Measurements from ENCODE around the gene PREX1.
"Not testable (repeated sequence)": the region's sequence is repeated elsewhere in the genome, so short reads cannot be mapped to it uniquely, and the experiment has no call there.

Gene PREX1

GRCh38 chr20:48847498-48848205 lies 19.9 kb upstream of the PREX1 start:
- DNase-seq (ENCODE audit: low read depth): no peak

DNA sequence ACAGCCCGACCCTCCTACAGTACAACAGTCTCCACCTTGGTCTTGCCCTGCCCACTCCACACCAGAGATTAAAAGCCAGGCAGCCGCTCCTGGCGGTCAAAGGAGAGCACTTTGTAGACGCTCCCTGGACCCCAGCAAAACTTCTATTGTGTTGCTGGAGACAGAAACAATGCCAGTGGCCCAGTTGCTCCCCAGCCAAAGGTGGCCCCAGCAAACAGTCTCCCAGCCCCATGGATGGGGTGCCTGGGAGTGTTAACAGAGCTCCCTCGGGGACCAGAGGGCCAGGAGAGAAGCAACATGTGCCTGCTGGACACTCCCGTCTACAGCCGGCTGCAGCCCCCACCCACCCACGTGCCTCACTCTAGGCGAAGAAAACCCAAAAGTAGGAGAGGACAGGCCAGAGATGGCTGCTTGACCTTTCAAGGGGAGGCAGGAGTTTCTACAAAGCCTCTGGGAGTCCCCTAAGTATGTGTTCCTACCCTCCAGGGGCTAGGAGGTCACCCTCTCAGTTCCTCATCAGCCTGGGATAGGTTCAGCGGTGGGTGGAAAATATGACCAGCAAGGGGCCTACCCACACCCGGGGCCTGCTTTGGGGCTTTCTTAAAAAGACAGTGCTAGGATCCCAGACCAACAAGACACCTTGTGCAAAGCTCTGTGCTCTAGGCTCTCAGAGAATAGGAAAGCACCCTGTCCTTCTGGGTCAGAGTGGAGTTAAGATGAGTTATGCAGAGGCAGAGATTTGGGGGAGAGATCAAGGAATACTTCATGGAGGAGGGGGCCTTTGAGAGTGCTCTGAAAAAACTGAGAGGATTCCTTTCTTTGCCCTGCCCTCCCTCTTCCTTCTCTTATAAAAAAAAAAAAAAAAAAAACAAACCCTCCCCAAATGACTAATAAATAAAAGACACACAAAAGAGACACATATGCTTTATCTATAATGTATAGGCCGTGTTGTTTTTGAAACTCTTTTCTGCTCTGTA lies 19.0 kb upstream of the PREX1 start:
- no peak for DNase-seq (ENCODE audit: low read depth)

DNA sequence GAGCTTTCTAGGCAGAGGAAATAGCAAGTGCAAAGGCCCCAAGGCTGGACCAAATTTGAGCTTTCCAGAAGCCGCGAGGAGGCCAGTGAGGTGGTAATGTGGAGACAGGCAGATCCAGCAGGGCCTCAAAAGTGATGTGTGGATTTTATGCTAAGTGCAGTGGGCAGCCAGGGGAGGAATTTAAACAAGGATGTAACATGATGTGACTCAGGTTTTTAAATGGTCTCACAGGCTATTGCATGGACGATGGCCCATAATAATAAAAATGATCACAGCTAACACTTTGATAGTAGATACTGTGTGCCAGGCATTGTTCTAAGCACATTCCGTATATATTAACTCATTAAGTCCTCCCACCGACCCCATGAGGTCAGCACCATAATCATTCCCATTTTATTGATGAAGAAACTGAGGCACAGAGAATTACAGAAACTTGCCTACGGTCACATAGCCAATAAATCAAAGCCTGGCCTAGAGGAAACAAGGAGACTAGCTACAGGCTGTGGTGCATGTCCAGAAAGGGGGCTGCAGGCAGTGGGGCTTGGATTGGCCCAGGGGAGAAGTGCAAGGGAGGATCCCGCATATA lies 18.0 kb upstream of the PREX1 start:
- DNase-seq (ENCODE audit: low read depth): no peak

DNA sequence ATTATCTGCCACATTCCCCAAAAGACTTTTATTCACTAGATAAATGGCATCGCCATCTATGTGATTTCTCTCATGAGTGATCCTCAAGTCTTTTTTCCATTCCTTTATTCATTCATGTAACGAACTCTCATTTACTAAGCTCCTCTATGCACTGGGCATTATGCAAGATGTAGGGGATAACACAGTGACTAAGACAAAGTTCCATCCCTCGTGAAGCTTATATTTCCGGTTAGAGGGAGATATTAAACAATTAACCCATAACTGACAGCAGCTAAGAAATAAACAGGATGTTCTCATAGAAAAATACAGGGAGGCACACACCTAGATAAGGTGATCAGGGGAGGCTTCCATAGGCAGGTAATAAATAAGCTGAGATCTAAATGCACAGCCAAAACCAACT lies 17.2 kb upstream of the PREX1 start:
- DNase-seq (ENCODE audit: low read depth): no peak

GRCh38 chr20:48843896-48844295 lies 16.1 kb upstream of the PREX1 start:
- DNase-seq (ENCODE audit: low read depth): not testable (repeated sequence)

- DNase-seq (ENCODE audit: low read depth): no peak
These were observed 15.4 kb upstream of the PREX1 start for GRCh38 chr20:48843057-48843806.

DNA sequence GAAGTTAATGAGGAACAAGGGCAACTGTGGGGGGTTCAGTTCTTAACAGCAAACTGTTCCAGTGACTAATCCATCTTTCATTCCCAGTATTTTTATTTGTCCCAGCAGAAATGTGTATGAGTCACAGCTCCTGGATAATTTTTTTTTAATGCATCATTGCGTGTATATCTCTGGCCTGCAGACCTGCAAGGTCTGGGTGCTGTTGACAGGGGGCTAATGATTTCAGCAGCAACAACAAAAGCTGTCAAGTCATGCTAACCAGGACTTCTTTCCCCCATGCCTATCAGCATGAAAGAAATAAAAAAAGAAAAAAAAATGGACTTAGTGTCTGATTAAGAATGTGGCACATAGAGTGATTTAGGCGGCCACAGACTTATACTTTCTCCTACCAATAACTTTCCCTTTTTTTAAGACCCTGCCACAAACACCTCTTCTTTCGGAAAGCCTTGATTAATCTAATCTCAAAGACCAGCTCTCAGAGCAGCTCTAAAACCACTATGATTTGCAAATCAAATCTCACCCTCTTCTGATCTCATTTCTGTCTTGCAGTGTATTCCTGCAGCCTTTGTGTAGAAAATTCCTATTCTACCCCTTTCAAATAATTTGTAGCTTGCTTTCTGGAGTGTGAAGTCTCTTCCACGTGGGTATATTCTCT lies 14.2 kb upstream of the PREX1 start:
- no peak for DNase-seq (ENCODE audit: low read depth)

DNA sequence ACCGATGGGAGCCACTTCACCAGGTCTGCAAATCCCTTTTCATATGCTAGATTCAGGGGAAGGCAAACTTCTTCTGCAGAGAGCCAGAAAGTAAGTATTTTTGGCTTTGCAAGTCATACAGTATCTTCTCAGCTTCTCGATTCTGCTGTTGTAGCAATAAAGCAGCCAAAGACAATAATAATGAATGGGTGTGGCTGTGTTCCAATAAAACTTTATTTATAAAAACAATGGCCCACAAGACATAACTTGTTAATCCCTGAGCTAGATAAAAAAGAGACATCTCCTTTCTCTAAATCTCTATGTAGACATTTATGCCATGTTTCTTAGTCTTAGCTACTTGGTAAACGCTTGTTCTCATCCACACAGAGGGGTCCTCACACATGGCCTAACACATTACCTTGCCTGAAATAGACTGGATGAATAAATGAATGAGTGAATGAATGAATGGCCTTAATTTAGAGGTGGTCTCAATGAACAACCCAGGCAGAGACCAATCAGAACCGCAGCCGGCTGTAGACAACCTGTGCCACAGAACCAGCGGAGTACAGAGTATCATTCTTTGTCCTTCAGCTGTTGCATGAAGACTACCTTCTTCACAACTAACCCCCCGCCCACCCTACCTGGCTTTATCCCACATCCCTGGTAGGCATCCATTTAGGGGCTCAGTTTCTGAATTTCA lies 13.5 kb upstream of the PREX1 start:
- DNase-seq (ENCODE audit: low read depth): no peak

DNA sequence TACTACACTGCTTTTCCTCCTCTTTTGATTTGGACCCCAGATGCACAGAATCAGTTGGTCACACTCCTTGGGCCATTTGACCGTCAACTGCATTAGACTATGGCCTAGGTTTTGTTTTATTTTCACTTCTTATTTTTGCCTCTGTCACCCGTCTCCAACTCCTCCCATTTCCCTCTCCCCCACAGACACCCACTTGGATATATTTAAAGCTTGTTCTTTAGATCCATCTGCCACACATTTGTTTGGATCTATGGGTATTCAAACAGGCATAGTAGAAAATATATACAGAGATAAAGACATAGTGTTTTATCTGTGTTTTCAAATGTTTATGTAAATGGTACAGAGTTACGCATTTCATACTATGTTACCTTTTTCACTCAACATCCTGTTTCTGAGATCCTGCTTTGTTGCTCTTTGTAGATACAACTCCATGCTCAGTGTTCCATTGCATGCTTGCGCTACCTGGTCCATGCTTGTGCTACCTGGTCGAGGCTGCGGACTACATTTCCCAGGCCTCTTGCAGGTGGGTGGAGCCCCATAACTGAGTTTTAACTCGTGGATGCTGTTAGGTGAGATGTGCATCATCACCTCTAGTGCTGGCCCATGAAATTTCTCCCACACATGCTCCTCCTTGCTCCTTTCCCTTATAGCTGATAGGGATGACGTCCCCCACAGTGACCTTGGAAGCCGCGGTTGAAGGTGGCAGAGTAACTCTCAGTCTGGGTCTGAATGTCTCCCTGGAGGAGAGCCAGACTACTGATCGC lies 11.5 kb upstream of the PREX1 start:
- DNase-seq (ENCODE audit: low read depth): no peak

GRCh38 chr20:48837014-48837413 lies 9.2 kb upstream of the PREX1 start:
- DNase-seq (ENCODE audit: low read depth): no peak

- DNase-seq (ENCODE audit: low read depth): no peak
These were observed 7.6 kb upstream of the PREX1 start for GRCh38 chr20:48835390-48835789.

DNA sequence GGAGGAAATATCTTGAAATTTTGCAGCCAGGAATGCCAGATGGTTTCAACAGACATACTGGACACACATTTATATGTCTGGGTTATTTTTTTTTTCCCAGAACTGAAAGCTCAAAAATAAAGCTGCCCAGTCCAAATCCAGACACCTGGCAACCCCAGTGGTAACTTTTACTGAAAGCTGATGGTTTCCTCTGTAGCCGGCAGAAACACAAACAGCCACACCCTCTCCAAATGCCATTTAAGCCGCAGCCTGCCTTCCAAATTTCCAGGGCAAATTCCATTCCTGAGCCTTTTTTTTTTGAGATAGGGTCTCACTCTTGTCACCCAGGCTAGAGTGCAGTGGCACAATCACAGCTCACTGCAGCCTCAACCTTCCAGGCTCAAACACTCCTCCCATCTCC lies 6.5 kb upstream of the PREX1 start:
- no peak for DNase-seq (ENCODE audit: low read depth)

DNA sequence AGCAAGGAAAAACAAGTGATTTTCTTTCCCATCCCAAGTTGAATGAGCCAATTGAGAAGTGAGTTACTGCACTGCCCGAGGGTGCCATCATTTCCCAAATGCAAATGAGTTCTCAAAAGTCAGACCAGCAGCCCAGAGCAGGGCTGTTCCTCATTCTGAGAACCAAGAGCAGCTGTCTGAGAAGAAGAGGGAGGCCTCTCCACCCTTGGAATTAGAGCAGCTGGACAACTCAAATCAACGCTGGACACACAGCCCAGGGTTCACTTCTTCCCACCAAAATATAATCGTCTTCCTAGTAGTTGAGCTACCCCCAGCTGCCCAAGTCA lies 4.6 kb upstream of the PREX1 start:
- DNase-seq (ENCODE audit: low read depth): no peak

DNA sequence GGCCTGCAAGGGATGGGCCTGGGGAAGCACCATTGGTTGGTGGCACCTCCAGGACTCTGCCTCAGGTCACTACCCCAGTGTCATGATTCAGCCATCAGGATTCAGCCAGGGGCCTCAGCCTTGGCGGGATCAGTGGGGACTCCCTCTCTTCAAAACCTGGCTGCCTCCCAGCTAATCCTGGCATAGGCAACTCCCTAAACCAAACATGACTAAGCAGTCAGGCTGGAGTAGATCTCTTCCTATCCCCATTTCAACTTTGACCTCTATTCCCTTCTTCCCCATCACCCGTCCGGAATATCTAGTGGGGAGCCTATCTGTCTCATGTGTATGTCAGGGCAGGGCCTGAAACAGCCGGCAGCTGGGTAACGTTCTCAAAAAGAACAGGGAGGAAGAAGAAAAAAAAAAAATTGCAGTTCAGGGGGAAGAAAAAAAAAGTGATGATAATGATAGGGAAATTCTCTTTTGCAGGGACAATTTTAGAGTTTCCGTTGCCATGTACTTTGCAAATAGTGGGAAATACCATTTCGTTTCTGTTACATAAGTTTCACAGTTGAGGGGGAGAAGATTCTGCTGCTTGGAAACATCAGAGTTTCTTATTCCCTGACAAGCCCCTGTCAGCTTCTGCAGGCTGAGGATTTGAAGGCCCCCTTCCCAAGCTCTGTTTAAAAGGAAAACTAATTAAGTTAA lies 4.1 kb upstream of the PREX1 start:
- DNase-seq (ENCODE audit: low read depth): no peak

DNA sequence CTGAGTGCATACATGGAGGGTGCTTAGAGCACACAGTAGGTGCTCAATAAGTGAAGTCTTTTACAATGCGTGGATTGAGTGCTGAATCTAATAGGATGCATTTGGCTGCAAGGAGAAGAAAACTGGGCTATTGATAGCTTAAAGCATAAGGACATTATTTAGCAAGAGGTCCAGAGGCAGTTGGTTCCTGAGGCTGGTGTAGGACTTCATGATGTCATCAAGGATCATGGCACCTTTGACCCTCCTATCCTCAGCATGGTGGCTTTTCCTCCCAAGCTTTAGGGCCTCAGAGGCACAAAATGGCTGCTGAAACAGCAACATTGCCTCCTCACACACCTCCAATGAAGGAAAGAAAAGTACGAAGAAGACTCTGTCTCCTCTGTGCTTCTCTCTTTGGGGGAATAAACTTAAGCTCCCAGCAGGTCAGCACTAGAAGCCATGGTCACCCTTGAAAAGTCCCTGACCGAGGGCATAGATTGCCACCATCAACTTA lies 3.1 kb upstream of the PREX1 start:
- no peak for DNase-seq (ENCODE audit: low read depth)

DNA sequence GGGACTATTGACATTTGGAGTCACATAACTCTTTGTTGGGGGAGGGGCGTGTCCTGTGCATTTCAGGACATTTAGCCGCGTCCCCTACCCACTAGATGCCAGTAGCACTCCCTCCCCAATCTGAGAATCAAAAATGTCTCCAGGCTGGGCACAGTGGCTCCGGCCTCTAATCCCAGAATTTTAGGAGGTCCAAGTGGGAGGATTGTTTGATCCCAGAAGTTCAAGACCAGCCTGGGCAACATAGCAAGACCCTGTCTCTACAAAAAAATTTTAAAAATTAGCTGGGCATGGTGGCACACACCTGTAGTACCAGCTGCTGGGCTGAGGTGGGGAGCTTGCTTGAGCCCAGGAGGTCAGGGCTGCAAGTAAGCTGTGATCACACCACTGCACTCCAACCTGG lies 2.1 kb upstream of the PREX1 start:
- DNase-seq (ENCODE audit: low read depth): no peak

DNA sequence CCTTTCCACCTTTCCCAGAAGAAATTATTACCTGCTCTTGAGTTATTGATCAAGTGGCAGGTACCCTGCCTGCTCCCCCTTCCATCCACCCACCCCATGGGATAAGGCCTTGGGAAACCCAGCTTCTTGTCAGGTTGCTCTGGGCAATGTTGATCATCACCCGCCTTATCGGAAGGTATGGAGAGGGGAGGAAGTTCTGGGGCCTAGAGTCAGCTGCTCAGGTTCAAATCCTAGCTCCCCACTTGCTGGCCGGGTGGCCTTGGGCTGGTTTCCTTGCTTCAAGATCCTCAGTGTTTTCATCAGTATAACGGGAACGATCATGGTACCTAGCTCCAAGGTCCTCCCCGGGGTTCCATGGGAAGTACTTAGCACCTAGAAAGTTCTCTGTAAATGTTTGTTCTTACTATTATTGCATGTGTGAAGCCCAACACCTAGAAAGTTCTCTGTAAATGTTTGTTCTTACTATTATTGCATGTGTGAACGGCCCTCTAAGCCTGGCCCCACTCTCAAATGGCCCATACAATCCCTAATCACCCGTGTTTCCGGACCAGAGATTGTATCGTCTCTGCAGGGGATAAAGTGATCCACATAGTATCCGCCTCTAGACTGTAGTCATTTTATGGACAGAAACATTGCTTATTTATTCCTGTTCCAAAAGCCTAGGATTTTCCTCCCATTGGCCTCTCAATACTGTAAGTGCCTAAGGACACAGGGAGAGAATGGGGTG lies 1.1 kb upstream of the PREX1 start:
- no peak for DNase-seq (ENCODE audit: low read depth)

- DNase-seq (ENCODE audit: low read depth): no peak
These were observed 672 bp downstream of the PREX1 start for GRCh38 chr20:48826883-48827771.
